Ishikawa (cell line): Measurements from ENCODE around the gene CDK9.

Experiments
- CEBPB ChIP-seq: IDR thresholded peaks from 2 replicates; pipeline ENCODE4 v1.6.1; 2012
- CREB1 ChIP-seq: IDR thresholded peaks from 2 replicates; pipeline ENCODE4 v1.6.1; 2012; ENCODE audit warnings: low read depth
- EGR1 ChIP-seq: IDR thresholded peaks from 2 replicates; pipeline ENCODE4 v1.6.1; 2012
- EP300 ChIP-seq: IDR thresholded peaks from 2 replicates; pipeline ENCODE4 v1.6.1; 2012; ENCODE audit warnings: borderline replicate concordance
- FOXM1 ChIP-seq: IDR thresholded peaks from 2 replicates; pipeline ENCODE4 v1.6.1; 2012; ENCODE audit warnings: low read depth, borderline replicate concordance
- NFIC ChIP-seq: IDR thresholded peaks from 2 replicates; pipeline ENCODE4 v1.6.1; 2012
- RAD21 ChIP-seq: IDR thresholded peaks from 2 replicates; pipeline ENCODE4 v1.6.1; 2012; ENCODE audit warnings: low read depth
- TAF1 ChIP-seq: IDR thresholded peaks from 2 replicates; pipeline ENCODE4 v1.6.1; 2012; ENCODE audit warnings: low read depth, mild to moderate bottlenecking
- TCF12 ChIP-seq: IDR thresholded peaks from 2 replicates; pipeline ENCODE4 v1.6.1; 2012; ENCODE audit warnings: low read depth
- TEAD4 ChIP-seq: IDR thresholded peaks from 2 replicates; pipeline ENCODE4 v1.6.1; 2012
- YY1 ChIP-seq: IDR thresholded peaks from 2 replicates; pipeline ENCODE4 v1.6.1; 2012; ENCODE audit warnings: low read depth
- ZBTB7A ChIP-seq: IDR thresholded peaks from 2 replicates; pipeline ENCODE4 v1.6.1; 2012; ENCODE audit warnings: low read depth
- TF ChIP-seq, protein P1 (sequence below): IDR thresholded peaks from 2 replicates; pipeline ENCODE4 v1.6.1; 2012; ENCODE audit warnings: low read depth, mild to moderate bottlenecking
- TF ChIP-seq, protein P2 (sequence below): IDR thresholded peaks from 2 replicates; pipeline ENCODE4 v1.6.1; 2012
- TF ChIP-seq, protein P3 (sequence below): IDR thresholded peaks from 2 replicates; pipeline ENCODE4 v1.6.1; 2012

Gene CDK9

DNA sequence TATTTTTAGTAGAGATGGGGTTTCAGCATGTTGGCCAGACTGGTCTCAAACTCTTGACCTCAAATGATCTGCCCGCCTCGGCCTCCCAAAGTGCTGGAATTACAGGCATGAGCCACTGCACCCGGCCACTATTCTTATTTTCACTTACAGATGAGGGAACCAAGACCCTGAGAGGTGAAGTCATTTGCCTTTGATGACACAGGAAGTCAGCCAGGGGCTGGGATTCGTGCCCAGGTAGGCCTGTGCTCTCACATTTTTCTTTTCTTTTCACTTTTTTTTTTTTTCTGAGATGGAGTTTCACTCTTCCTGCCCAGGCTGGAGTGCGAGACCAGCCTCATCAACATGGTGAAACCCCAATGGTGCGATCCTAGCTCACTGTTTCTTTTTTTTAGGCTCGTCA, 46.4 kb downstream of the CDK9 start:
- no peak for TF ChIP-seq CEBPB
- TF ChIP-seq ZBTB7A: no peak
- TF ChIP-seq, protein P1, sequence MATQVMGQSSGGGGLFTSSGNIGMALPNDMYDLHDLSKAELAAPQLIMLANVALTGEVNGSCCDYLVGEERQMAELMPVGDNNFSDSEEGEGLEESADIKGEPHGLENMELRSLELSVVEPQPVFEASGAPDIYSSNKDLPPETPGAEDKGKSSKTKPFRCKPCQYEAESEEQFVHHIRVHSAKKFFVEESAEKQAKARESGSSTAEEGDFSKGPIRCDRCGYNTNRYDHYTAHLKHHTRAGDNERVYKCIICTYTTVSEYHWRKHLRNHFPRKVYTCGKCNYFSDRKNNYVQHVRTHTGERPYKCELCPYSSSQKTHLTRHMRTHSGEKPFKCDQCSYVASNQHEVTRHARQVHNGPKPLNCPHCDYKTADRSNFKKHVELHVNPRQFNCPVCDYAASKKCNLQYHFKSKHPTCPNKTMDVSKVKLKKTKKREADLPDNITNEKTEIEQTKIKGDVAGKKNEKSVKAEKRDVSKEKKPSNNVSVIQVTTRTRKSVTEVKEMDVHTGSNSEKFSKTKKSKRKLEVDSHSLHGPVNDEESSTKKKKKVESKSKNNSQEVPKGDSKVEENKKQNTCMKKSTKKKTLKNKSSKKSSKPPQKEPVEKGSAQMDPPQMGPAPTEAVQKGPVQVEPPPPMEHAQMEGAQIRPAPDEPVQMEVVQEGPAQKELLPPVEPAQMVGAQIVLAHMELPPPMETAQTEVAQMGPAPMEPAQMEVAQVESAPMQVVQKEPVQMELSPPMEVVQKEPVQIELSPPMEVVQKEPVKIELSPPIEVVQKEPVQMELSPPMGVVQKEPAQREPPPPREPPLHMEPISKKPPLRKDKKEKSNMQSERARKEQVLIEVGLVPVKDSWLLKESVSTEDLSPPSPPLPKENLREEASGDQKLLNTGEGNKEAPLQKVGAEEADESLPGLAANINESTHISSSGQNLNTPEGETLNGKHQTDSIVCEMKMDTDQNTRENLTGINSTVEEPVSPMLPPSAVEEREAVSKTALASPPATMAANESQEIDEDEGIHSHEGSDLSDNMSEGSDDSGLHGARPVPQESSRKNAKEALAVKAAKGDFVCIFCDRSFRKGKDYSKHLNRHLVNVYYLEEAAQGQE: no peak
- TF ChIP-seq TCF12: no peak
- TF ChIP-seq NFIC: no peak
- no peak for TF ChIP-seq YY1
- TF ChIP-seq EGR1: no peak

DNA sequence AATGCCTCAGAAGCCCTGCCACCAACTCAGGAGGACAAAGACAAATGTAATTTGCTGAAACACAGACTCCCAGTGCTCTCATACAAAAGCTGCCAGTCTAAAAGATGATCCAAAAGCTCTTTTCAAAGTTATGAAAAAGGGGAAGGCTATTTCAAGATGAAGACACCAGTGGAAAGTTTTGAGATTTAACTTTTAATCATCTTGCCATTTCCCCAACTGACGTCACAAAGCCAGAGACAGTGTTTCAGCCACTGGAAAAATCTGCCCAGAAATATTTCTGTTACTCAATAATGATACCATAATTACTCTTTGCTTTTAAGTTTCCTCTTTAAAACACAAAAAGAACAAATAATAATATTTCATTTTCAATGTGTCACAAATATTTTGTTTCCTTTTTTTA, 47.7 kb downstream of the CDK9 start:
- TF ChIP-seq YY1: no peak
- TF ChIP-seq EP300: no peak
- no peak for TF ChIP-seq CEBPB
- no peak for TF ChIP-seq FOXM1

DNA sequence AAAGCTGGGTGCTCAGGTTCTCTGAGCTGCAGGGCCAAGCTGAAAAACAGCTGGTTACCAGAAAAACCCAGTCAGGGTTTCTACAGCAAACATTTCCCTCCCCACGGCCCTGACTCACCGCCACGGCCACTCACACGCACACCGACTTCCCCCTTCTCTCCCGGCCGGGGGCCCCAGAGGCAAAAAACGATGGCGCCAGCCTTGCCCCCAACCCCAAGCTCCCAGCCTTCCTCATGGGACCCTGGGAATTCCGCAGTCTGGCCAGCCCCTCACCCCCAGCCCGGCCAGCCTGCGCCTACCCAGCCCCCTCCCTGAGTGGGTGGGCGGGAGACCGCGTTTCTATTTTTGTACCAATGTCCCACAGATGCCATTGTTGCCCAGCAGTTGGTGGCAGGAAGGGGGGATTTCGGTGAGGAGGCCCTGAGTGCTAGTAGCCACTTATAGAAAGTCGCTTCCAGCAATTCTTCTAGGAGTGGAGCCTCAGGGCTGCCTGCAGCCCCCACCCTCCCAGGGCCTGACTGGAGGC, 50.2 kb downstream of the CDK9 start:
- TF ChIP-seq ZBTB7A (no peak), TEAD4 (no peak), CREB1 (no peak), EGR1 (no peak), CEBPB (no peak)
- TF ChIP-seq, protein P2, sequence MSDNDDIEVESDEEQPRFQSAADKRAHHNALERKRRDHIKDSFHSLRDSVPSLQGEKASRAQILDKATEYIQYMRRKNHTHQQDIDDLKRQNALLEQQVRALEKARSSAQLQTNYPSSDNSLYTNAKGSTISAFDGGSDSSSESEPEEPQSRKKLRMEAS: no peak

DNA sequence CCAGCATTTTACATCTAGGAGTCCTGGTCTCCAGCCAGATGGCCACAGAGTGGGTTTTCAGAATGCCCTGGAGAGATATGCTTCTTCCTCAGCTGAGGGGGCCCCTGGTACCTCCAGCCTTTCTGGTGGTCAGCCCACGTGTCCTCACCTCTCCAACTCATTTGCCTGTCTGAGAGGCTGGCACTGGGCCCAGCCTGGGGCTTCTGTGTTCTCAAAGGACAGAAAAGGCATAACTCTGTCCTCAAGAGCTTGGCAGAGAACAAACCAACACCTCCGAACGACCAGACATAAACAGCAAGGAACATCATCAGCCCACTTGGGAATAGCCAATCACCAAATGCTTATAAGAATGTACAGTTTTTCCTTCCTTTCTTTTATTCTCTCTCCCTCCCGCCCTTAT, 51.5 kb downstream of the CDK9 start:
- no peak for TF ChIP-seq TCF12
- no peak for TF ChIP-seq CEBPB
- no peak for TF ChIP-seq YY1
- TF ChIP-seq, protein P1: no peak
- TF ChIP-seq, protein P2: no peak
- no peak for TF ChIP-seq TEAD4
- TF ChIP-seq RAD21: no peak
- TF ChIP-seq FOXM1: no peak
- TF ChIP-seq ZBTB7A: no peak
- no peak for TF ChIP-seq EP300
- TF ChIP-seq EGR1: no peak
- TF ChIP-seq CREB1: no peak
- no peak for TF ChIP-seq NFIC
- TF ChIP-seq, protein P3, sequence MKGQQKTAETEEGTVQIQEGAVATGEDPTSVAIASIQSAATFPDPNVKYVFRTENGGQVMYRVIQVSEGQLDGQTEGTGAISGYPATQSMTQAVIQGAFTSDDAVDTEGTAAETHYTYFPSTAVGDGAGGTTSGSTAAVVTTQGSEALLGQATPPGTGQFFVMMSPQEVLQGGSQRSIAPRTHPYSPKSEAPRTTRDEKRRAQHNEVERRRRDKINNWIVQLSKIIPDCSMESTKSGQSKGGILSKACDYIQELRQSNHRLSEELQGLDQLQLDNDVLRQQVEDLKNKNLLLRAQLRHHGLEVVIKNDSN: no peak
- TF ChIP-seq TAF1: no peak

DNA sequence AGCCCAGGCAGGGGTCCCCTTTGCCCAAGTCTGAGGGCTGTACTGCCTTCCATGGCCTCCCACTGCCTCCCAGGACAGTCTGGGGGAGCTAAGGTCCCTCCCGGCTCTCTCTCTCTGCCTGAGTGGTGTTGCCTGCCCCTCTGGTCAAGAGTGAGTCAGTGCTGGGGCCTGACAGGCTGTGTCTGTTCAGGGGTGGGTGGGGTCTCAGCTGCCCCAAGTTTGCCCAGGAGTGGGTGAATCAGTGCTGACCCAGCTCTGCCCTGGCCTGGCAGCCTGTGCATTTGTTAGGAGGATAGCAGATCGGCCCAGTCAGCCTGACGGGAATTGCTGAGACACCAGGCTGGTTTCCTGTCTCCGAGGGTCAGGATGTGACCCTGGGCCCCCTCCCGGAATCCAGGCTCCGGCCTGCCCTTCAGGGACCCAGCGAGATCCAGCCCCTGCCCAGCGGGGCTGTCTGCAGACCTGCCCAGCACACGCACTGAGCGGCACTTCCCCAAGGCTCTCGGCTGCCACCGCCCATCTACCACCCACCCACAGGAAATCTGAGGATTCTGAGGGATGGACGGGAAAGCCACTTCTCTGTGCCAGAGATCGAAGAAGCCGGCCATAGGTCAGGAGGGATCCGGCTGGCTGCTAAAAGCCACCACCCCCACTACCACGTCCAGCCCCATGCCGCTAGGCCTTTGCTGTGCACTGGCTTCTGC, 52.7 kb downstream of the CDK9 start:
- TF ChIP-seq CEBPB (no peak), TCF12 (no peak)
- TF ChIP-seq, protein P1: no peak
